H1 (cell line): ENCODE data around the gene LIN37. TPM values are rescaled to one million over a fixed set of nuclear protein-coding genes. Genes with fewer than 3 reads are reported as not detected.

Experiments
- CTCF ChIA-PET: fragments of 300-600 bp; sonication (Branson Sonifier 250); formaldehyde crosslinking; loops from one replicate; lab custom pipeline; 2021; ENCODE audit not compliant: partially characterized antibody; lab: Charles Lee
- POLR2A ChIA-PET: fragments of 300-600 bp; sonication (Branson Sonifier 250); formaldehyde crosslinking; loops from one replicate; lab custom pipeline; 2021; ENCODE audit warnings: inconsistent platforms; ENCODE audit not compliant: partially characterized antibody; lab: Charles Lee
- DNase-seq, 2 experiments: peaks; one replicate each; pipeline versions ENCODE4 v3.0.0 to v3.0.0-alpha.2; 2010 to 2022; ENCODE audit warnings: low spot score in 2 of 2, low read depth in 1 of 2, mixed read lengths in 1 of 2
- FAIRE-seq: peaks from 2 replicates; lab custom pipeline; 2011; peaks lifted over from hg19 to GRCh38; lab: Jason Lieb, UNC
- H2AFZ ChIP-seq: 2 replicates; pipeline ENCODE4 v1.8.1; 2012; ENCODE audit warnings: low read length, inconsistent platforms
- H2AK5ac ChIP-seq: 2 replicates; pipeline ENCODE4 v1.6.1; 2013; ENCODE audit warnings: low read depth, low read length
- H2BK120ac ChIP-seq: replicated peaks from 2 replicates; pipeline ENCODE3; 2013; ENCODE audit warnings: low read depth, low read length, inconsistent platforms
- H2BK12ac ChIP-seq: 2 replicates; pipeline ENCODE4 v1.6.1; 2013; ENCODE audit warnings: low read depth, low read length
- H2BK15ac ChIP-seq: 2 replicates; pipeline ENCODE4 v1.6.1; 2013; ENCODE audit warnings: low read length
- H2BK20ac ChIP-seq: 2 replicates; pipeline ENCODE4 v1.6.1; 2013; ENCODE audit warnings: low read length
- H2BK5ac ChIP-seq: 2 replicates; pipeline ENCODE4 v1.6.1; 2013; ENCODE audit warnings: low read depth, low read length
- H3K14ac ChIP-seq: 2 replicates; pipeline ENCODE4 v1.6.1; 2013; ENCODE audit warnings: inconsistent platforms; ENCODE audit not compliant: insufficient read length
- H3K18ac ChIP-seq: 2 replicates; pipeline ENCODE4 v1.6.1; 2013; ENCODE audit warnings: low read length; ENCODE audit errors: extremely low read depth
- H3K23ac ChIP-seq: 2 replicates; pipeline ENCODE4 v1.6.1; 2013; ENCODE audit warnings: inconsistent platforms; ENCODE audit not compliant: insufficient read length
- H3K23me2 ChIP-seq: 2 replicates; pipeline ENCODE4 v1.6.1; 2013; ENCODE audit warnings: low read depth, low read length
- H3K27ac ChIP-seq: 2 replicates; pipeline ENCODE4 v1.6.1; 2011; ENCODE audit warnings: low read depth, low read length, inconsistent platforms
- H3K27me3 ChIP-seq, 4 experiments: replicated peaks in 1 of 4; 1 replicate in 1 of 4; 2 replicates in 3 of 4; pipeline versions ENCODE4 v1.6.1 to v1.8.1; 2011 to 2013; ENCODE audit warnings: low read length in 3 of 4, mild to moderate bottlenecking in 3 of 4, inconsistent platforms in 2 of 4, mixed read lengths in 2 of 4, moderate library complexity in 1 of 4; ENCODE audit not compliant: control insufficient read depth in 3 of 4, insufficient read depth in 3 of 4; ENCODE audit errors: extremely low read depth in 1 of 4
- H3K36me3 ChIP-seq, 4 experiments: 2 replicates each; pipeline versions ENCODE4 v1.6.1 to v1.8.1; 2011 to 2013; ENCODE audit warnings: mild to moderate bottlenecking in 4 of 4, low read length in 3 of 4, moderate library complexity in 2 of 4, control low read depth in 1 of 4, inconsistent platforms in 1 of 4; ENCODE audit not compliant: insufficient read depth in 4 of 4, control insufficient read depth in 2 of 4
- H3K4ac ChIP-seq: replicated peaks from 2 replicates; pipeline ENCODE3; 2013; ENCODE audit warnings: low read length, low read depth, mixed read lengths, inconsistent platforms; ENCODE audit not compliant: insufficient read length
- H3K4me1 ChIP-seq, 4 experiments: replicated peaks in 1 of 4; 1 replicate in 1 of 4; 2 replicates in 3 of 4; pipeline versions ENCODE4 v1.6.1 to v1.8.1; 2011 to 2013; ENCODE audit warnings: low read length in 3 of 4, inconsistent platforms in 2 of 4, mixed read lengths in 1 of 4; ENCODE audit not compliant: insufficient read depth in 4 of 4, control insufficient read depth in 3 of 4
- H3K4me2 ChIP-seq, 2 experiments: 2 replicates each; pipeline versions ENCODE4 v1.6.1 to v1.8.1; 2011 to 2013; ENCODE audit warnings: low read depth in 2 of 2, low read length in 2 of 2, control low read depth in 1 of 2, inconsistent platforms in 1 of 2, mild to moderate bottlenecking in 1 of 2; ENCODE audit not compliant: insufficient read depth in 1 of 2
- H3K4me3 ChIP-seq, 4 experiments: fragments of 200-600, 300-600 bp in 1 of 4; sonication (generic), shearing (Covaris generic), sonication (Bioruptor Twin) in 1 of 4; 2 replicates each; pipeline versions ENCODE4 v1.5.1 to v1.8.1; 2011 to 2016; ENCODE audit warnings: low read length in 4 of 4, low read depth in 3 of 4, control low read depth in 2 of 4, inconsistent platforms in 2 of 4, mild to moderate bottlenecking in 2 of 4, mixed read lengths in 1 of 4, moderate library complexity in 1 of 4; ENCODE audit not compliant: insufficient read depth in 2 of 4; ENCODE audit errors: extremely low read depth in 1 of 4
- H3K56ac ChIP-seq: replicated peaks from 2 replicates; pipeline ENCODE3; 2013; ENCODE audit warnings: low read depth, mild to moderate bottlenecking, mixed read lengths, low read length, inconsistent platforms; ENCODE audit not compliant: insufficient read length
- H3K79me1 ChIP-seq: 2 replicates; pipeline ENCODE4 v1.6.1; 2013; ENCODE audit warnings: low read depth, low read length, control low read depth
- H3K79me2 ChIP-seq, 2 experiments: 2 replicates each; pipeline versions ENCODE4 v1.6.1 to v1.8.1; 2012 to 2013; ENCODE audit warnings: low read length in 2 of 2, mild to moderate bottlenecking in 2 of 2, inconsistent platforms in 1 of 2; ENCODE audit not compliant: insufficient read depth in 2 of 2, control insufficient read depth in 1 of 2
- H3K9ac ChIP-seq, 4 experiments: replicated peaks in 1 of 4; 1 replicate in 1 of 4; 2 replicates in 3 of 4; pipeline versions ENCODE4 v1.6.1 to v1.8.1; 2011 to 2013; ENCODE audit warnings: low read depth in 3 of 4, low read length in 3 of 4, control low read depth in 2 of 4, mild to moderate bottlenecking in 2 of 4, moderate library complexity in 2 of 4, inconsistent platforms in 1 of 4; ENCODE audit errors: extremely low read depth in 1 of 4
- H3K9me3 ChIP-seq, 2 experiments: 2 replicates each; pipeline versions ENCODE4 v1.6.1 to v1.8.1; 2012 to 2013; ENCODE audit warnings: mild to moderate bottlenecking in 2 of 2, moderate library complexity in 2 of 2, control low read depth in 1 of 2, inconsistent platforms in 1 of 2, low read depth in 1 of 2, low read length in 1 of 2, mixed read lengths in 1 of 2; ENCODE audit not compliant: insufficient read depth in 2 of 2
- H4K20me1 ChIP-seq, 2 experiments: replicated peaks in 1 of 2; 2 replicates each; pipeline versions ENCODE3 to v1.8.1; 2011 to 2013; ENCODE audit warnings: inconsistent platforms in 2 of 2, low read length in 2 of 2, mild to moderate bottlenecking in 1 of 2; ENCODE audit not compliant: insufficient read depth in 2 of 2, control insufficient read depth in 1 of 2
- H4K5ac ChIP-seq: 2 replicates; pipeline ENCODE4 v1.6.1; 2013; ENCODE audit warnings: low read length, low read depth, mixed read lengths, inconsistent platforms; ENCODE audit not compliant: insufficient read length
- H4K8ac ChIP-seq: 2 replicates; pipeline ENCODE4 v1.8.0; 2013; ENCODE audit warnings: mild to moderate bottlenecking, moderate library complexity, low read length, inconsistent platforms; ENCODE audit not compliant: insufficient read depth; ENCODE audit errors: extremely low read depth
- H4K91ac ChIP-seq: replicated peaks from 2 replicates; pipeline ENCODE3; 2013; ENCODE audit warnings: low read length, mixed read lengths, inconsistent platforms; ENCODE audit not compliant: insufficient read length
- ATF2 ChIP-seq: IDR thresholded peaks from 2 replicates; pipeline ENCODE4 v1.6.1; 2012; ENCODE audit warnings: low read length, inconsistent platforms
- BRCA1 ChIP-seq: IDR thresholded peaks from 2 replicates; pipeline ENCODE4 v1.6.1; 2012; ENCODE audit warnings: low read depth, low read length, improper control_type of control experiment
- CBX8 ChIP-seq: fragments of 300-800, 300-1000 bp; sonication (generic); IDR thresholded peaks from 2 replicates; pipeline ENCODE4 v1.7.1; 2016; ENCODE audit warnings: low read depth, low read length, borderline replicate concordance
- EZH2 ChIP-seq: fragments of 200-600 bp; sonication (generic); IDR thresholded peaks from 2 replicates; pipeline ENCODE4 v1.7.1; 2012; ENCODE audit warnings: low read depth, mild to moderate bottlenecking, moderate library complexity, low read length, inconsistent platforms; ENCODE audit not compliant: severe bottlenecking
- KDM4A ChIP-seq: IDR thresholded peaks from one replicate; pipeline ENCODE4 v1.7.1; 2012; ENCODE audit warnings: low read depth, mild to moderate bottlenecking, moderate library complexity, low read length, inconsistent platforms; ENCODE audit not compliant: severe bottlenecking
- KDM5A ChIP-seq: fragments of 200-600 bp; IDR thresholded peaks from 2 replicates; pipeline ENCODE4 v1.7.1; 2012; ENCODE audit warnings: mild to moderate bottlenecking, low read length, inconsistent platforms, mixed read lengths
- POU5F1 ChIP-seq: IDR thresholded peaks from 2 replicates; pipeline ENCODE4 v1.6.1; 2011; ENCODE audit warnings: low read depth, mild to moderate bottlenecking, low read length, moderate library complexity
- RBBP5 ChIP-seq: IDR thresholded peaks from 2 replicates; pipeline ENCODE4 v1.7.1; 2012; ENCODE audit warnings: low read depth, mild to moderate bottlenecking, inconsistent platforms, low read length, moderate library complexity, borderline replicate concordance
- RNF2 ChIP-seq: fragments of 200-900, 300-1000 bp; sonication (generic); IDR thresholded peaks from 2 replicates; pipeline ENCODE4 v1.7.1; 2016; ENCODE audit warnings: borderline replicate concordance, low read depth, mild to moderate bottlenecking, antibody characterized with exemption, low read length; ENCODE audit not compliant: poor library complexity, severe bottlenecking; ENCODE audit errors: missing control alignments
- SP1 ChIP-seq: IDR thresholded peaks from 2 replicates; pipeline ENCODE4 v1.6.1; 2011; ENCODE audit warnings: low read depth, low read length
- SUZ12 ChIP-seq: fragments of 200-600 bp; sonication (generic); IDR thresholded peaks from 2 replicates; pipeline ENCODE4 v1.6.1; 2012; ENCODE audit warnings: mild to moderate bottlenecking, inconsistent platforms, low read length, moderate library complexity, mixed read lengths
- WGBS, 2 experiments: shearing (Covaris generic) in 1 of 2; methylation state at CpG; one replicate each; pipeline versions ENCODE4 v1.1.6 to v1.1.7; 2013 to 2015; ENCODE audit warnings: low lambda C conversion rate in 2 of 2, mixed read lengths in 2 of 2, inconsistent platforms in 1 of 2, low coverage in 1 of 2, missing lambda C conversion rate in 1 of 2; ENCODE audit not compliant: insufficient replicate concordance in 2 of 2, insufficient coverage in 1 of 2, insufficient read length in 1 of 2; ENCODE audit errors: extremely low coverage in 1 of 2, missing lambda C conversion rate in 1 of 2; 5-methylcytosine and 5-hydroxymethylcytosine counted together
- polyA plus RNA-seq, 7 experiments: library from polyadenylated mRNA; depleted of rRNA in 3 of 7; stranded (reverse) in 5 of 7; unstranded in 2 of 7; fragments of >200 nt in 5 of 7; fragments of 200-250 nt in 2 of 7; gene quantifications; 1 replicate in 5 of 7; 2 replicates in 1 of 7; 4 replicates in 1 of 7; pipeline versions ENCODE4 v1.2.1 to v1.2.3, GENCODE V29; 2011 to 2013; ENCODE audit warnings: missing spikeins in 2 of 7, mixed read lengths in 2 of 7
- total RNA-seq: library from RNA; stranded (reverse); fragmentation: NEBNext Ultra II Directional; extraction: Animal tissue kit (Norgen Biotek cat#: 25700); gene quantifications from 2 replicates; pipeline ENCODE4 v1.2.1, GENCODE V29; 2021

Gene LIN37
- total and polyA plus RNA-seq, 2 of the 8 experiments (the other 6 are each of a cell fraction or from before 2014, with no cell fraction given), result 3.8 to 9.8 TPM

- no peak overlapping the region for H3K23ac ChIP-seq
- H3K9ac ChIP-seq, result no peak overlapping the region
- H3K4me3 ChIP-seq, result no peak overlapping the region
- H3K14ac ChIP-seq, result no peak overlapping the region
- H2BK12ac ChIP-seq, result no peak overlapping the region
- peaks cover 0 to 7% of the 10 kb centered on the region in 2 experiments; a peak in 1 of 4 replicates for H3K79me2 ChIP-seq
- H3K79me1 ChIP-seq, result no peaks in the 10 kb centered on the region; the same call in 1 of the 2 replicates
- CTCF ChIA-PET, result interaction anchor here (1.1 kb wide), 1 partner anchor 10 kb away, joined by 4 read pairs; no protein-coding TSS in a partner anchor
- DNase-seq, result no peak
- H3K9me3 ChIP-seq, result no peaks in the 10 kb centered on the region
- H2AFZ ChIP-seq, result no peak overlapping the region
- H3K27me3 ChIP-seq, result peaks cover 0 to 2% (median under 1%) of the 10 kb centered on the region in 4 experiments; a peak in 2 of 7 replicates
- H3K18ac ChIP-seq, result no peak overlapping the region
- H3K23me2 ChIP-seq, result peaks cover 9% of the 10 kb centered on the region
- no peak overlapping the region for H4K8ac ChIP-seq
- H2BK15ac ChIP-seq, result no peak overlapping the region
- no peak overlapping the region for H2BK120ac ChIP-seq
- no peak overlapping the region for H4K91ac ChIP-seq
- peaks cover 0 to 1% (median under 1%) of the 10 kb centered on the region in 4 experiments; a peak in 4 of 7 replicates for H3K4me1 ChIP-seq
- H3K4ac ChIP-seq, result no peak overlapping the region
- no peaks in the 10 kb centered on the region for H4K20me1 ChIP-seq
- H3K27ac ChIP-seq, result no peak overlapping the region
- H2BK5ac ChIP-seq, result no peak overlapping the region
- no peak overlapping the region; the same call in 1 of the 2 replicates for H2AK5ac ChIP-seq
- no peak overlapping the region for H3K56ac ChIP-seq
- H4K5ac ChIP-seq, result no peak overlapping the region
- H3K36me3 ChIP-seq, result no peaks in the 10 kb centered on the region
- no peak overlapping the region for H2BK20ac ChIP-seq
- POLR2A ChIA-PET, result no interaction called here
- H3K4me2 ChIP-seq, result no peak overlapping the region; a peak in 1 of 4 replicates
- 71% methylated on average over 5 of the region's 5 CpGs; no CpG with 5 or more reads in 1 of the 2 experiments for WGBS, 2 experiments
- FAIRE-seq, result no peak
- TF ChIP-seq POU5F1, result no peak
- no peak for TF ChIP-seq EZH2
- no peak for TF ChIP-seq RNF2
- no peak for TF ChIP-seq KDM5A
- TF ChIP-seq RBBP5, result no peak
- no peak for TF ChIP-seq ATF2
- no peak for TF ChIP-seq SUZ12
- no peak for TF ChIP-seq CBX8
- no peak for TF ChIP-seq KDM4A
- no peak for TF ChIP-seq BRCA1
- TF ChIP-seq SP1, result no peak
These were observed 1.8 kb downstream of the LIN37 start for GRCh38 chr19:35750167-35750566.
